NT2/D1 (cell line): Measurements from ENCODE around the gene FXYD1.

Experiments
- SUZ12 ChIP-seq: IDR thresholded peaks from 2 replicates; pipeline ENCODE4 v1.6.1; 2011; ENCODE audit not compliant: insufficient read length, insufficient read depth; ENCODE audit errors: extremely low read depth
- YY1 ChIP-seq: IDR thresholded peaks from 2 replicates; pipeline ENCODE4 v1.6.1; 2011; ENCODE audit not compliant: insufficient read length, insufficient read depth

DNA sequence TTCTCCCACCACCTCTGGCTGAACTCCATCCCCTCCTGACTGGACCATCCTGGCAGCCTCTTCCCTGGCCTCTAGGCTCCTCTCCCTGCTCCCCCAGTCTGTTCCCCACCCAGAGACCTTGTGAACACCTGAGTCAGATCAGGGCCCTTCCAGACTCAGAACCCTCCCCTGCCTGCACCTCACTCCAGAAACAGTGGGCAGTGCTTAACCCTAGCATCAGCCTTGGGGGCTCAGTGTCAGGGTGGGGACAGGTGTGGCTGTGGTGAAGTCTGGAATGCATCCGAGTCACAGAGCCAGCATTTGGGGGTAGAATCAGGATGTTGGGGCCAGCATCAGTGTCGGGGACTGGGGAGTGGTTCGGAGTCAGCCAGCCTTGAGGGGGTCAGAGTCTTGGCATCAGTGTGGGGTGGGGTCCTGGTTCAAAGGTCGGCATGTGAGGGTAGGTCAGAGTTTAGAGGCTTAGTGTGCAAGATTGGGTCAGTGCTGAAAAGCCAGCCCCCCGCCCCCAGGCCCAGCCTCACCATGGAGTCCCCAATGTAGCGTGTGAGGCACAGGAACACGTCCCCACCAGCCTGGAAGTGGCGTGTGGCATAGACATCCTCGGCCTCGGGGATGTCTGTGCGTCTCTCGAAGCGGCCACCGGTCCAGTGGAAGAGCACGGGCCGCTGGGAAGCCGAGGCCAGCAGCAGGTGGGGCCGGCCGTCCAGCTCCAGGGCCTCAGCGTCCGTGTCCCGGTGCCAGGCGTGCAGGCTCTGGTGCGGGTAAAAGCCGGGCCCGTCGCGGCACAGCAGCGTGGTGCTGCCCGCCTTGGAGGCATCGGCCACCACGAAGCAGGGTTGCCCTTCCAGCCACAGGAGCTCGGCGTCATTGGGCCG lies 12.6 kb upstream of the FXYD1 start:
- TF ChIP-seq YY1 (no peak), SUZ12 (no peak)
